Measurements from ENCODE around the gene OSBPL1A.

Gene OSBPL1A

DNA sequence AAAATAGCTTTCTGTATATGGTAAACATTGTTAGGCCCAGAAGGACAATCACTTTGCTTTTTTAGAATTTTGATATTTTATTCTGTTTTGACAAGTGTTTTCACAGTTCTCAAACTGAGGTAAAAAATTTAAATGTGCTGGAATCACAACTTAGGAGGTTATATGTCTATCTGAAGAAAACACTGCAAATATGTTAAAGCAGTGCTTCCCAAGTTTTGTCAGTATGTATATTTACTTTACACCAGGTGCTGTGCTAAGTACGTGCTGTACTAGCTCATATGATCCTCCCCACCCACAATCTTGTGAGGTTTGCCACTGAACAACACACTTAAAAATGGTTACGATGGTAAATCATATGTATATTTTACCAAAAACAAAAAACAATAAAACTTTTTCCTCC is 134.6 kb downstream of the OSBPL1A start:
- DNase-seq, result no peak

DNA sequence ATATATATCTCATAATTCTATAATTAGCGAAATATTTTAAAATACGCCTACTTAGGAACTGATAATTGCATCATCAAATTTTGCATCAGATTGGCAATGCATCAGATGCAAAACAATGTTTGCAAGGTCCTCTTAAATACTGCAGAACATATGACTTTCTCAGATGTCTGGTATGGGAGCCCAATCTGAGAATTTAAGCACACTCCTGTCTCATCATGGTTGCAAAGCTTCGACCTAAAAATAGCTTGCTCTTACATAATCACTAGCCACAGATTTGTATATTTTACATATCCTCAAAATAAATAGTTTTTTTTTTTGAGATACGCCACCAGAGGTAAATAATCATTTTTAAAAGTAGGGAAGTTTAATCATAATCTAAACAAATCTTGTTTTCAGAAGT is 135.5 kb downstream of the OSBPL1A start:
- no peak for DNase-seq

DNA sequence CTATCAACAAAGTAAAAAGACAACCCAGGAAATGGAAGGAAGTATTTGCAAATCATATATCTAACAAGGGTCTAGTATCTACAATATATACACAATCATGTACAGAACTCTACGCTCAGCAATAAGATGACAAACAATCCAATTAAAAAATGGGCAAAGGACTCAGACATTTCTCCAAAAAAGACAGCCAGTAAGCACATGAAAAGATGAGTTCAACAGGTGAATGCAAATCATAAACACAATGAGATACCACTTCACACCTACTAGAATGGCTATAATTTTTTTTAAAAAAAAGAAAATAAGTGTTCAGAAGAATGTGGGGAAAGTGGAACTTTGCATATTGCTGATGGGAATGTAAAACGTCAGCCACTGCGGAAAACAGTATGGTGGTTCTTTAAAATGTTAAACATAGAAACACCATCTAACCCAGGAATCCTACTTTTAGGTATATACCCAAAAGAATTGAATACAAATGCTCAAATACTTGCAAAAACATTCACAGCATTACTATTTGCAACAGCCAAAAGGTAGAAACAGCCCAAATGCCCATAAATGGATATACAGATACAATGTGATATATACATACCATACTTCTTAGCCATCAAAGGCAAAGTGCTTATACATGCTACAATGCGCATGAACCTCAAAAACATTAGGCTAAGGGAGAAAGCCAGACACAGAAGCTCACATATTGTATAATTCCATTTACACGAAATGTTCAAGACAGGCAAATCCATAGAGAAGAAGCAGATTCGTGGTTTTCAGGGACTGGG is 137.6 kb downstream of the OSBPL1A start:
- DNase-seq, result no peak

DNA sequence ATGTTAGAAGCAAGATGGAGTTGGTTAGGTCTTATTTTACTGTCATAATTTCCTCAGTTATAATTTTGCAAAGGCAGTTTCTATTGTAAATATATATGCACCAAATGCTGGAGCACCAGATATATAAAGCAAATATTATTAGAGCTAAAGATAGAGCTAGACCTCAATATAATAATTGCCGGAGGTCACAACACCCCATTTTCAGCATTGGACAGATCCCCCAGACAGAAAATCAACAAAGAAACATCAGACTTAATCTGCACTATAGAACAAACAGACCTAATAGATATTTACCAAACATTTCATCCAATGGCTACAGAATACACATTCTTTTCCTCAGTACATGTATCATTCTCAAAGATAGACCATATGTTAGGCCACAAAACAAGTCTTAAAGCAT is 143.6 kb downstream of the OSBPL1A start:
- DNase-seq, result no peak

DNA sequence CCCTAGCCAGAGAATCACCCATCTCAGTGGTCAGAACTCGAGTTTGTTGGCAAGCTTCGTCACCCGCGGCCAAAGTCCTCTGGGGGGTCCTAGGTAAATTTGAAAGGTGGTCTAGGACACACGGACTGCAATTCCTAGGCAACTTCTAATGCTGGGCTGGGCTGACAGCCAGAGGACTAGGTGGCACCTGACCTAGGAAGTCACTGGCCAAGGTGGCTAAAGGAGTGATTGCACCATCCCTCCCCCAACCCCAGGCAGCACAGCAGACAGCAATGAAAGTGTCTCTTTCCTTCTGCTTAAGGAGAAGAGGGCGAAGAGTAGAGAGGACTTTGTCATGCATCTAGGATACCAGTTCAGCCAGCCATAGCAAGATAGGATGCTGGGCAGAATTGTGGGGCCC is 147.9 kb downstream of the OSBPL1A start:
- DNase-seq, result no peak

DNA sequence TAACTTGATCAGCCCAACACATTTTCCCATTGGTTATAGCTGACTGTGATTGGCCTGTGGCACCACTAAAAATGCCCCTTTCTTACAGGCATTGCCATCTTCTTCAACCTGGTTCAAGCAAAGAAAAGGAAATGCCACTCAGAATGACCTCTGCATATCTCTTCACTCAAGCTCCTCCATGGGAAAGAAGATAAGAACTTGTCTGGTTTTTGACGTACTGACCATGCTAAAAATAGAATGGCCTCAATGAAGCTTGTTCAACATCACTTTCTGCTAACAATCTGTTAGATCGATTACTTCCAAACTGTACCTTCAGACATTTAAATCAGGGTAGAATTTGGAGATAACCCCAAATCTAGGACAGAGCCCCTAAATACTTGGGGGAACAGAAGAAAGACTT is 149.3 kb downstream of the OSBPL1A start:
- DNase-seq, result no peak

DNA sequence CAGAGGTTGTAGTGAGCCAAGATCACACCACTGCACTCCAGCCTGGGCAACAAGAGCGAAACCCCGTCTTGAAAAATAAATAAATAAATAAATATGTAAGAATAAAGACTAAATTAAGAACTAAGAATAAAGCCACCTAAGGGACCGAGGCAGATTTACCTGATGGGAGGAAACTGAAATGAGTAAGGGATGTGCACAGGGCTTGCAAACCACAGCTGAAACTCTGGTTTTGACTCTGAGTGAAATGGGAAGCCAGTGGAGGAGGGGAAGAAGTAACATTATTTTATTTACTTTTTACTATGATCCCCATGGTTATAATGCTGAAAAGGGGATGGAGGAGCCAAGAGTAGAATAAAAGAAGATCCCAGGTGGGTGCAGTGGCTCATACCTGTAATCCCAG is 151.5 kb downstream of the OSBPL1A start:
- DNase-seq, result no peak

DNA sequence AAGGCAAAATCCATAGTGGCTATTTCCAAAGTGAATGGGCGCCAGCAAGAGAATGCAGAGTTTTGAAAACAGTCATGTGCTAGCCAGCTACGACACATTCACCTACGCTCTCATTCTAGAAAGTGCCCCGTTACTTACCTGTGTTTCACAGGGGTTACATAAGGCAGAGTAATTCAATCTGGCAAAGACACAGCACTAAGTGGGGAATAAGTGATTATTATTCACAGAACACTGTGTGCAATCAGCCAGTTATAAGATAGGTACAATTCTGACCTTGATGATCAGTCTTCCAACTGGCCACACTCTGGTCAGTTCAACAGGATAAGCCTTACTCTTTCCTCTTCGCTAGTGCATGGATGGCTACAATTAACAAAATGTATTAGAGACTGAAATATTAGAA is 152.9 kb downstream of the OSBPL1A start:
- DNase-seq, result no peak

DNA sequence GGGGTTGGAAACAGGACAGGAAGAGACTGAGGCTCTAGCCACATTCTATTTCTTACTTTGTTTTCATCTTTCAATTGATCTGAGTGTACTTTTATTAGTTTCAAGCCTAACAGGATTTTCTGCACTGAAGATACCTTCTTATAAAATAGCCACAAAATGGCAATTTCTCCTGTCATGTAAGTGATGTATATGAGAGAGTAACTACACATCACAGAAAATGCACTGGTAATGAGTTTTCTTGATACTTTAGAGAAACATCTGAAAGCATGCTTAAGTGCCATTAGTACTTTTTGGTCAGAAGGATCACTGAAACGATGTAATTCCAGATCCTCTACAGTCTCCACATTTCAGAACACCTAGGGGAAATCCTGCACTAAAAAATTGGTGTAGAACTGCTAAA is 153.9 kb downstream of the OSBPL1A start:
- no peak for DNase-seq

DNA sequence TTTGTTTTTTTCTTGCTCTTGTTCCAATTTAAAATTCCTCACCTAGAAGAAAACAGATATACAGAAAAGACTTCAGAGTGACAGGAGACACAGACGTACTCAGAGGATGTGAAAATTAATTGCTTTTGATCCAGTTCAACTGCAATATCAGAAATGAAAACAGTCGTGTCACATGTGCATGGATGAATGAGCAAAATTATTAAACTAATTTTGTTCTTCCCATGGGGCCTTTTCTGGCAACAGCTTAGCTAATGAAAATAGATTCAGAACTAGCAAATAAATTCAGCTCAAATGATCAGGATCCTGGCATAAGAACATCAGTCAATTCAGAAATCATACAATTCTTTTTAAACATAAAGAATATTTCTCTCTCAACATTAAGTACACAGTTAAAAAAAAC is 158.3 kb downstream of the OSBPL1A start:
- no peak for DNase-seq

DNA sequence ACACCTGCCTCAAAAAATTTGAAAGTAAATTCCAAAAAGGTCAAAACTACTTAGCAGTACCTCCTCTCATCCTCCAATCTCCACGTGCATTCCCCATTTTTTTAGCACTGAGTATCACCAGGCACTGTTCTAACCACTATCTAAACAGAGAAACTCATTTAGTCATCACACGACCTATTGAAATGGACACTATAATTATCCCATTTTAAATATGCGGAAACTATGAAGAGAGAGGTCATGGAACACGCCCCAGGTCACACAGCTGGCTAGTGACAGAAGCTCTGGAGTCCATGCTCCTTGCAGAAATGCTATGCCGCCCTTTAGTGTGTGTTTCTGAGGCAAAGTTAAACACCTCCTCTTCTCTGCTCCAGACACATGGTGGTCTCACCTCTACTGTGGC is 159.2 kb downstream of the OSBPL1A start:
- no peak for DNase-seq

DNA sequence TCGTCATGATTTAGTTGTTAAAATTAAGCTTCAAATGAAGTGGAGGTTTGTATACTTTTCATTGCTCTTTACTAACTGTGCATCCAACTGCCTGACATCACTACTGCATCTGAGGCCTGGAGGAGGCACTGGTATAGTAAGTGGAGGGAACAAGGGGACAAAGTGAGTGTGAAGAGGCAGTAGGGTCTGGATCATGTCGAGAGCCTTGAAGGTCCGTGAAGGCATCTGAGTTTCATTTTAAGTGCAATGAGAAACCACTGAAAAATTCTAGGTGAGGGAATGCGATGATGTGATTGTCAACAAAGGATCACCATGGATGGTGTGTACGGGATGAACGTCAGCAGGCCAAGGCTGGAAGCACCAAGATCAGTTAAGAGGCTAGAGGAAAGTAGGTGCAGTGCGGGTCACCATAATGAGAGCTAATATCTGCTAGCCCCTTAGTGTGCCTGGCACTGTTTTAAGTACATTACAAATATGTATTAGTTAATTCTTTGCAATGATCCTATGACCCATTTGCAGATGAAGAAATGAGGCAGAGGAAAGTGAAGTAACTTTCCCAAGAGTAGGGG is 162.7 kb downstream of the OSBPL1A start:
- no peak for DNase-seq

DNA sequence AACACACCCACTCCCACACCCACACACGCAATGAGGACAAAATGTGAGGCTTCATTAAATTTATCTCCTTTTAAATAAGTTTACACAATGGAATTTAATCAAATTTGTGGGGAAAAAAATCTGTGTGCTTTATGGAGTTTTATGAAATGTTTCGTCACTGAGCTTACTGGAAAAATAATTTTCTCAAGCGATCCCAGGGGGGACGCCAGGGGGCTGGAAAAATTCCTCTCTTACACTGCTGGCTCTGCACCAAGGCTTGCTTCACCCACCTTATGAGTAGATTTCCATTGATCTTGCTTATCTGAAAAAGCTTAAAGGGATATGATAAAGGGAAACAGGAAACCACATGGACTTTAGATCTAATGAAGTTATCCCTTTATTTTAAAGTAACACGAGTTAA is 163.3 kb downstream of the OSBPL1A start:
- DNase-seq, result no peak

DNA sequence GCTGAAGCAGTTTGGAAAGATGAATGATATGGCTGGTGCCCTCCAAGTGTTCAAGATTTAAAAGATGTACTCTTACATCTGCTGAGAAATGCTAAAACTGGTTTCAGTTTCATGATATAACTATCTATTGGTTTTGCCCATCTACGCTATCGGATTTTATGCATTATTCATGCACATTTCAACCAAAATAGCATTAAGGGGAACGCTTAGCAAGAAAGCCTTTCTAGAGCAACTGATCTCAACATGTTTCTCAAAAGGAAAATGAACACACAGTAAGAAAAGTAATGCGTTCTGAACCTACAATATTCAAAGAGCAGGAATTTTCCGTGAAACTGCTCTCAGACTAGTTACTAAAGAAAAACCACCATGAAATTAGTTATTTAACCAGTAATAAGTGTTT is 164.8 kb downstream of the OSBPL1A start:
- DNase-seq, result no peak

DNA sequence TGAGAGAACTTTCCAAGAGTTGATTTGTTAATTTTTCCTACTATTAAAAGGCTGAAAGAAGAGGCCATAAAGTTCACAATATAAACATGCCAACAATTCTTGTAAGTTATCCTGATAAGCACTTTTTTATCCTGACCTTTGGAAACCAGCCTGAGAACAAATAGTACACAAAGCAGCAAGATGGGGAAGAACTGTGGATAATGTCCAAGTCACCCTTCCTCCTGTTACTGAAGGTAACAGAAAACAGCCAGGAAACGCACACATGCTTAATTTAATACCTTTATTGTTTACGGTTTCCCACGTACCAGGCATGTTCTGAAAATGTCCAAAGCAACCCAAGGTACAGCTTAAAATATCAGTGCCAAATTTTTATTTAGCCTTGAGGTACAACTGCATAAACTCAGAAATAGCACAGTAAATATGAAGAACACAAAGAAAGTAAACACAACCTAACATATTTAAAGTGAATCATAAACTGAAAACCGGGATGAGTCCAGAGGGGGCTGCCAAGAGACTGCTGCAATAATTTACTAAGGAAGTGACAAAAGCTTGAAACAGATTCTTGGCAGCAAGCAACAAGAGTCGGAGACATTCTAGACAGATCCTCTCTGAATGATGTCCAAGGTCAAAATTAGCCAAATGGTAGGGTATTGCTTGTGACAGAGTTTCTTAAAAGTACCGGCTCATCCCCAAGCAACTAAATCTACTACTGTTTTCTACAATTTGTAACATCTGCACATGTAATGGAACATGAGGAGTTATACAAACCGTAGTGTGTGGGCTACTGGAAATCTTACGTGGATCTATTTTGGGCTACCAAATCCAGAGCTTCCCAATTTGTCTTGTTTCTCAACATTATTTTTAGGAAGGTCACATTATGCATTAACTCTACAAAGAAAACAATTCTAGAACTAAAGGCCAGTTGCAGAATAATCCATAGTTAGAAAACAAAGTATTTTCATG is 165.6 kb downstream of the OSBPL1A start:
- no peak for DNase-seq

DNA sequence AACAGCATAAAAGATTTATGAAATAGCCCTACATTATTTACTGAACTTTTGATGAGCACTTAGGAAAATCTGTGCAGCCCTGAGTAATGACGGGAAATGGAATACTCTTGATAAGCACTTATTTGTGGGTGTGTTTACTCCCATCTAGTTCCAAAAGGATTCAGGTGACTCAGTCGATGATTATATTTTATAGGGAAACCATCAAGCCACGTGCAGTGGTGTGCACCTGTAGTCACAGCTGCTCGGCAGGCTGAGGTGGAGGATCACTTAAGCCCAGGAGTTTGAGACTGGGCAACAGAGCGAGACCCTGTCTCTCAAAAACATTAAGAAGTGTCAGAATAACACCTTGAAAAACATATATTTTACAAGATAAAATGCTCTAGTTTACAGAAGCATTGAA is 166.9 kb downstream of the OSBPL1A start:
- DNase-seq, result no peak

DNA sequence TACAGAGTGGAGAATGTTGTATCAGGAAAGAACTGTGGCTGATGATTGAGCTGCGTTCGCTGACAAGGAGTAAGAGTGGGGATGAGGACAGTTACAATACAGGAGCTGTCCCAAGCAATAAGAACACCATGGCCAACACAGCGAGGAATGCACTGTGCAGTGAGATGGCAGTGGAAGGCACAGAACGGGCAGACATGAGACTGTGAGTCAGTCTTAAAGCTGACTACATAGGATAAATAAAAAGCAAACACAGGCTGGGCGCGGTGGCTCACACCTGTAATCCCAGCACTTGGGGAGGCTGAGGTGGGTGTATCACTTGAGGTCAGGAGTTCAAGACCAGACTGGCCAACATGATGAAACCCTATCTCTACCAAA is 169.0 kb downstream of the OSBPL1A start:
- DNase-seq, result no peak

DNA sequence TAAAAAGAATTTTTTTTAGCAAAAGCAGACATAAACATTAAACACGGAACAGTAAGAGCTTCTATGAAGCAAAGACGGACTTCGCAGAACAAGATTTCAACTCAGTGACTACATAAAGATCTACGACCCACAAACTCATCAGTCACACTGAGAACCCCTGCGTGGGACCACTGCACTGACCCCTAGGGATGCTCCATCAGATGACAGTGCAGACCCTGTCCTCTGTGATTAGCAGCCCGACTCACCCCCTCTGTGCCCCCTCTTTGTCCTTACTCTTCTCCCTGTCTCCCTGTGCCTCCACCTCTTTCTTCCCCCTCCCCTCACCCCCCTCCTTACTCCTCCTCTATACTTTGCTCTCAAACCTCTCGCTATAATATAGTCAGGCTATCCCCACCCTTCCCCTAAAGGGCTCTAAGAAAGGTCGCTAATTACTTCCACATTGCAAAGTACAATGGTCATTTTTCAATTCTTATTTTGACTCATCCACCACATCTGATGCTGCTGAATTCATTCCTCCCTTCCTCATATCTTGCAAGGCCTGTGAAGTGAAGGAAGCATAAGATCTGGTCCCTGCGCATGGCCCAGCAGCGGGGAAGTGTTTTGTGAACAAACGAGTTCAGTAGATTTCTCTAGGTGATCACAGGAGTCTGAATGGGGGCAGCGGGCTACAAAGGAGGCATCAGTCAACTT is 169.5 kb downstream of the OSBPL1A start:
- DNase-seq, result no peak

DNA sequence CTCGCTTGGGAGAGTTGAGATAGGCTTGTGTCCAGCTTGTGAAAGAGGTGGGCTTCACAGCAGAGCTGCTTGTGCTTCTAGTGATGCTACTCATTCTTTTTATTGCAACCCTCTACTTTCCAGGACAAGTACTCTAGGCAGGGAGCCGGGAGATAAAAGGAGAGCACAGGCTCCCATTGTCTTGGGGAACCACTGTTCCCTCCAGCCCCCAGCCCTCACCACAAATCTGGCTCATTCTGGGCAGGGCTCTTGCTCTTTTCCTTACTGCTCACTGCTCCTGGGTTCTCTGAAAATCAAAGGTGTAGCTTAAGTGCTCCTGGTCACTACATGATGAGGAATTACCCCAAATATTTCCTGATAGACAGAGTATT is 177.3 kb downstream of the OSBPL1A start:
- no peak for DNase-seq

DNA sequence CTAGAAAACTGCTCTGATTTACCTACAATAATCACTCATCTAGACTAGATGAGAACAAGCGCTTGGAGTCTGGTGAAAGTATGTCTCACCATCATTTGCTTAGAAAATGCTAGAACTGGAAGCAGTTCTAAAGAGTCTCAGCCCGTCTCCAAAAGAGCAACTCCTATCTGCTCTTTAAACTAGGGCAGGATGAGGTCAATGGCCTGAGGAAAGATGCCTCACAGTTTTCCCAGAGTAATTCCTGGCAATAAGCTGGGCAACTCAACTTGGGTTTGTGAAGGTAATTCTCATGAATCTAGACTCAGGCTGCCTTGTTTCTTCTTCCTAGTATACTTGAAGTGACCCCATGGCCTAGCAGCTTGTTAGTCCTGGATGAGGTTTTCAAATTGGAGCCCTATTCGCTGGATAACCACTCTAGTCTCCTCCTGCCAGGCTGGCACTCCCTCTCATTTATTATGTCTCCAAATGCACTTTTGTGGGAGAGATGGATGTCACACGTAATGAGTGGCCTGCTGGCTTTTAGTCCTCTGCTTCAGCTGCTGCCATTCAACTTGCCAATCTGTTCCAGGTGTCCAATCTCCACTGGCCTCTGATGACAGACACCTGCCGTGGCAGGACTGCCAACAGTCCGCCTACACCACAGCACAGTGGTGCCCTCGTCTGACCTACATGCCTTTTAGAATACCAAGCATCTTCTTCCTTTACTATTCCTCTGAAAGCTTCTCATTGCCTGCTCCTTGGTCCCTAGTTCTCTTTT is 177.9 kb downstream of the OSBPL1A start:
- no peak for DNase-seq

DNA sequence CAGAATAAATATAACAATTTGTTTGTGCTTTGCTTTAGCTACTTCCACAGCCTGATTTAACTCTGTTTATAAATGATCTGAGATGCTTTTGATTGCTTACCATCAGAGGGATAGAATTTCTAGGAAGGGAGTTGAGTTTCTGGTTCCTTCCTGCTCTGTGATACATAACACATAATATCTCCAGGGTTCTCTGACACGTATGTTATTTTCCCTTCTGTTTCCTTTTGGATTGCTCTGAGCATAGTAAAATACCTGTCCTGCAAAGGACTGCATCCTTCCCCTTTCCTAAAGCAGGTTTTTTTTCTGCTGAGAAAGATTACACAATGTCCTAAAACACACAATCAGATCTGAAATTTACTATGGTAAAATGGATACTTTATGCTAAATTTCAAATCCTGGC is 182.7 kb downstream of the OSBPL1A start:
- DNase-seq, result no peak

DNA sequence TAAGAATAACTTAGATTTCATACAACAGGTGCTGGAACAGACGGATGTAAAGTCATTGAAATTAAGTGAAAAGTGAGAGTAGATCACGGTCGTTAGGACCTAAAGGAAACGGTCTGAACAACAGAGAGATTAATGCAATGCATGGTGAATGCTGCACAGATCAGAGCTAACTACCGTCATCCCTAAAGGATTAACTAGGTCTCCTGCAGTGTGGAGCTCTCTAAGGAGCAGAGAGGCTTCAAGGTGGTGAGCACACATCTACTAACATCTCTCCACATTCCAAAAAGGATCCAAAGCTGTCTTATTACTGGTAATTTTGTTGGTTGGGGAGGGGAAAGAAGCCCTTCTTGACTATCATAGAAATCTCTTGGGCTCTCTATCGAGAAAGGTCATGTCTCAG is 183.5 kb downstream of the OSBPL1A start:
- no peak for DNase-seq

DNA sequence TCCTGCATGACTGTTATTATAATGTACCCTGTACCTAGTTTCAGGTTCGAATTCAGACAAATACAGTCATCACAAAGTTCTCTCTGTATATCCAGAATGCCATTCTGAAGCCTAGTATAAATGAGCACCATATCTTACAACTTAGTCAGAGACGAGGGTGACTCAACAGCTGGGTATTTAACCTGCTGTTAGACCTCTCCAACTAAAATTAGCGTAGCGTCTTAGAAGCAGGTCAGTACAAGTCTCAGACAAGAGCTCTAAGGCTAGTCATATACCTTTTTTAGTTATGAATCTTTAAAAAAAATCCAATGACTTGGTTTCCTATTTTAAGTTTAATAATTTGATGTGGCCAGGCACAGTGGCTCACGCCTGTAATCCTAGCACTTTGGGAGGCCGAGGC is 184.7 kb downstream of the OSBPL1A start:
- DNase-seq, result no peak

Measured in bone marrow (tissue), 2 donors.